DOHH2 (cell line): Measurements from ENCODE around the gene VPS51.

Experiments used
- H3F3A ChIP-seq: fragments of 200-600 bp; sonication (generic), shearing (Covaris generic); 2 replicates; pipeline ENCODE4 v1.6.0; 2016; ENCODE audit warnings: antibody characterized with exemption, mild to moderate bottlenecking; ENCODE audit not compliant: control insufficient read depth, insufficient read depth
- H3K27ac ChIP-seq: fragments of 200-600 bp; sonication (generic); 2 replicates; pipeline ENCODE4 v1.5.1; 2014; ENCODE audit warnings: low read depth, mild to moderate bottlenecking, low read length, moderate library complexity
- H3K27me3 ChIP-seq: fragments of 200-600 bp; sonication (generic); 2 replicates; pipeline ENCODE4 v1.6.1; 2014; ENCODE audit warnings: mild to moderate bottlenecking, low read length, mixed read lengths; ENCODE audit not compliant: control insufficient read depth
- H3K36me3 ChIP-seq: fragments of 200-600 bp; sonication (generic); 2 replicates; pipeline ENCODE4 v1.6.1; 2014; ENCODE audit warnings: mild to moderate bottlenecking, low read length, moderate library complexity, mixed read lengths; ENCODE audit not compliant: control insufficient read depth
- H3K4me1 ChIP-seq: fragments of 200-600 bp; sonication (generic); 2 replicates; pipeline ENCODE4 v1.6.1; 2014; ENCODE audit warnings: mild to moderate bottlenecking, low read length, mixed read lengths; ENCODE audit not compliant: control insufficient read depth
- H3K4me2 ChIP-seq: fragments of 200-600 bp; sonication (generic); 2 replicates; pipeline ENCODE4 v1.6.0; 2014; ENCODE audit warnings: mild to moderate bottlenecking, low read length, moderate library complexity
- H3K4me3 ChIP-seq: fragments of 200-600 bp; sonication (generic); 2 replicates; pipeline ENCODE4 v1.5.1; 2014; ENCODE audit warnings: mild to moderate bottlenecking, low read length, mixed read lengths
- H3K79me2 ChIP-seq: fragments of 200-600 bp; sonication (generic); 2 replicates; pipeline ENCODE4 v1.6.1; 2014; ENCODE audit warnings: mild to moderate bottlenecking, low read length, mixed read lengths; ENCODE audit not compliant: control insufficient read depth
- H3K9me2 ChIP-seq: fragments of 200-600 bp; sonication (generic); replicated peaks from 2 replicates; pipeline ENCODE4 v1.6.1; 2014; ENCODE audit warnings: mild to moderate bottlenecking, low read length, mixed read lengths; ENCODE audit not compliant: control insufficient read depth
- H3K9me3 ChIP-seq: fragments of 200-600 bp; sonication (generic); 2 replicates; pipeline ENCODE4 v1.6.1; 2014; ENCODE audit warnings: antibody characterized with exemption, low read length, mixed read lengths; ENCODE audit not compliant: control insufficient read depth, insufficient read depth
- H4K20me1 ChIP-seq: fragments of 200-600 bp; sonication (generic); 2 replicates; pipeline ENCODE4 v1.6.0; 2014; ENCODE audit warnings: low read depth, mild to moderate bottlenecking, antibody characterized with exemption, low read length, moderate library complexity; ENCODE audit not compliant: control insufficient read depth, insufficient read depth
- CTCF ChIP-seq: fragments of 200-600 bp; sonication (generic); IDR thresholded peaks from one replicate; pipeline ENCODE4 v1.5.1; 2014; ENCODE audit warnings: antibody characterized with exemption, mild to moderate bottlenecking, low read depth, low read length; ENCODE audit not compliant: poor library complexity, severe bottlenecking
- EZH2phosphoT487 ChIP-seq: fragments of 200-600 bp; sonication (generic); IDR thresholded peaks from 2 replicates; pipeline ENCODE4 v1.6.1; 2017; ENCODE audit warnings: borderline replicate concordance, mild to moderate bottlenecking, antibody characterized with exemption, low read length, moderate library complexity, mixed read lengths

Gene VPS51

GRCh38 chr11:65129649-65130441, 33.8 kb downstream of the VPS51 start:
- H3K4me2 ChIP-seq = peak overlapping the region; percentile 99
- peaks cover 92% of the 10 kb centered on the region for H3K36me3 ChIP-seq
- H3K9me2 ChIP-seq = no peaks in the 10 kb centered on the region
- no peaks in the 10 kb centered on the region for H3K27me3 ChIP-seq
- H3K27ac ChIP-seq = peak overlapping the region; percentile 100
- H3K4me3 ChIP-seq = peak overlapping the region; percentile 10; the same call in 1 of the 2 replicates
- H3K9me3 ChIP-seq = no peaks in the 10 kb centered on the region
- peaks cover 73% of the 10 kb centered on the region for H3F3A ChIP-seq
- H4K20me1 ChIP-seq = peaks cover 23% of the 10 kb centered on the region; the same call in 1 of the 2 replicates
- H3K79me2 ChIP-seq = peaks cover 53% of the 10 kb centered on the region
- peaks cover 41% of the 10 kb centered on the region for H3K4me1 ChIP-seq
- TF ChIP-seq CTCF (no peak), EZH2phosphoT487 (no peak)

- H3K9me2 ChIP-seq = no peaks in the 10 kb centered on the region
- H3K4me3 ChIP-seq = peak overlapping the region; percentile 99
- H3K27me3 ChIP-seq = no peaks in the 10 kb centered on the region
- no peak for TF ChIP-seq EZH2phosphoT487
- peaks cover 54% of the 10 kb centered on the region for H3K79me2 ChIP-seq
- peaks cover 46% of the 10 kb centered on the region for H3K4me1 ChIP-seq
- peaks cover 83% of the 10 kb centered on the region for H3K36me3 ChIP-seq
- H3K9me3 ChIP-seq = no peaks in the 10 kb centered on the region
- H4K20me1 ChIP-seq = peaks cover 23% of the 10 kb centered on the region; the same call in 1 of the 2 replicates
- peak overlapping the region; percentile 100 for H3K27ac ChIP-seq
- H3F3A ChIP-seq = peaks cover 68% of the 10 kb centered on the region
- H3K4me2 ChIP-seq = peak overlapping the region; percentile 99
Measured at GRCh38 chr11:65130631-65131416, 34.8 kb downstream of the VPS51 start.

- no peak for TF ChIP-seq EZH2phosphoT487
- no peak for TF ChIP-seq CTCF
- peak overlapping the region; percentile 99 for H3K4me3 ChIP-seq
- no peaks in the 10 kb centered on the region for H3K9me3 ChIP-seq
- peaks cover 66% of the 10 kb centered on the region for H3F3A ChIP-seq
- H3K4me1 ChIP-seq = peaks cover 52% of the 10 kb centered on the region
- peak overlapping the region; percentile 99 for H3K4me2 ChIP-seq
- H3K79me2 ChIP-seq = peaks cover 58% of the 10 kb centered on the region
- H3K27ac ChIP-seq = peak overlapping the region; percentile 100
- no peaks in the 10 kb centered on the region for H3K27me3 ChIP-seq
- H3K36me3 ChIP-seq = peaks cover 77% of the 10 kb centered on the region
- H4K20me1 ChIP-seq = peaks cover 23% of the 10 kb centered on the region; the same call in 1 of the 2 replicates
- no peaks in the 10 kb centered on the region for H3K9me2 ChIP-seq
Measured at GRCh38 chr11:65131417-65131776, 35.4 kb downstream of the VPS51 start.

DNA sequence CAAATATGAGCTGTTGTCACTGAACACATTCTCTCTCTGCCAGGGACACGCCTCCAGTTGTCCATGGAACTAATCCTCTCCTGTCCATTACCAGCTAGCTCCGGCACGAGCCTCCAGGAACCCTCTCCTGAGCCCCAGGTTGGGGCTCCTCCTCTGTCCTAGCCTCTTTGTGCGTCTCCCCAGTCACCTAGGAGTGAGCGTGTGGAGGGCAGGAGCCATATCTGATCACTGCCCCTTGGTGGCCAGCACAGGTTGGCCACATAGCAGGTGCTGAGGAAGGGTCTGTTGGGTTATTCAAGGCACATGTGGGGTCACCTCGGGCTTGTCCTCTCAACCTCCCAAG, 35.9 kb downstream of the VPS51 start:
- Histone ChIP-seq H3K27ac (peak overlapping the region; percentile 100), H3K9me2 (no peaks in the 10 kb centered on the region), H3K4me3 (peak overlapping the region; percentile 99), H3K36me3 (peaks cover 72% of the 10 kb centered on the region), H3K4me2 (peak overlapping the region; percentile 99), H3K27me3 (no peaks in the 10 kb centered on the region), H3F3A (peaks cover 62% of the 10 kb centered on the region), H3K9me3 (no peaks in the 10 kb centered on the region), H3K4me1 (peaks cover 56% of the 10 kb centered on the region), H3K79me2 (peaks cover 58% of the 10 kb centered on the region), H4K20me1 (peaks cover 23% of the 10 kb centered on the region; the same call in 1 of the 2 replicates)
- TF ChIP-seq CTCF (no peak), EZH2phosphoT487 (no peak)
